Measurements from ENCODE around the gene STK38L.

STK38L gene

GRCh38 chr12:27355979-27356378 is 111.9 kb downstream of the STK38L start:
- no peak for DNase-seq

GRCh38 chr12:27359578-27360340 is 115.7 kb downstream of the STK38L start:
- no peak for DNase-seq

- no peak for DNase-seq
Observed at GRCh38 chr12:27361372-27361771, 117.3 kb downstream of the STK38L start.

GRCh38 chr12:27366621-27367020 is 122.5 kb downstream of the STK38L start:
- DNase-seq = no peak

- DNase-seq = no peak
Observed at GRCh38 chr12:27367078-27367477, 123.0 kb downstream of the STK38L start.

All from CD4-positive, alpha-beta T cell treated with Interleukin-17A for 4 hours (primary cell).